Frontal cortex (tissue), 4 donors: ENCODE results near the gene ARHGEF12. TPM values are rescaled to one million over a fixed set of nuclear protein-coding genes. Genes with fewer than 3 reads are reported as not detected.

Experiments used
- DNase-seq, 2 donors: peaks; one replicate each; pipeline ENCODE4 v3.0.0; 2012; ENCODE audit warnings: low spot score in 2 of 2
- FAIRE-seq: peaks from 2 replicates; lab custom pipeline; 2012; peaks lifted over from hg19 to GRCh38; lab: Jason Lieb, UNC
- total RNA-seq: library from RNA; depleted of rRNA; stranded (reverse); fragments of >200 nt; gene quantifications from one replicate; pipeline ENCODE4 v1.2.3, GENCODE V29; 2014
- donor health status: control.
- donor health status: control.
- donor health status: control.

ARHGEF12 gene
- total RNA-seq, 1 donor from 2014 or later, result 202 TPM

- FAIRE-seq, result no peak
- DNase-seq, result no peak
Observed at GRCh38 chr11:120383518-120384155, 47.4 kb downstream of the ARHGEF12 start.

- FAIRE-seq (no peak), DNase-seq (no peak)
Observed at GRCh38 chr11:120384476-120384875, 48.3 kb downstream of the ARHGEF12 start.

- no peak for FAIRE-seq
- peak in 1 of 2 donors; percentile 19 for DNase-seq
Observed at GRCh38 chr11:120385110-120385509, 48.9 kb downstream of the ARHGEF12 start.

- no peak for FAIRE-seq
- DNase-seq, result no peak
Observed at GRCh38 chr11:120385655-120386054, 49.4 kb downstream of the ARHGEF12 start.

- FAIRE-seq (no peak), DNase-seq (no peak)
Observed at GRCh38 chr11:120386318-120386717, 50.1 kb downstream of the ARHGEF12 start.

GRCh38 chr11:120386774-120387371 lies 50.7 kb downstream of the ARHGEF12 start:
- DNase-seq, result no peak
- no peak for FAIRE-seq

- FAIRE-seq (no peak), DNase-seq (no peak)
Observed at GRCh38 chr11:120388261-120388660, 52.0 kb downstream of the ARHGEF12 start.

- DNase-seq (no peak), FAIRE-seq (no peak)
Observed at GRCh38 chr11:120389693-120390584, 53.7 kb downstream of the ARHGEF12 start.

GRCh38 chr11:120390585-120390922 lies 54.3 kb downstream of the ARHGEF12 start:
- DNase-seq (no peak), FAIRE-seq (no peak)

- DNase-seq, result peak; percentile 13 to 22
- FAIRE-seq, result peak; percentile 40
Observed at GRCh38 chr11:120391292-120391691, 55.1 kb downstream of the ARHGEF12 start.

GRCh38 chr11:120391854-120392253 lies 55.6 kb downstream of the ARHGEF12 start:
- FAIRE-seq, result no peak
- no peak for DNase-seq

GRCh38 chr11:120392314-120392713 lies 56.1 kb downstream of the ARHGEF12 start:
- DNase-seq (no peak), FAIRE-seq (no peak)

- FAIRE-seq, result no peak
- DNase-seq, result no peak
Observed at GRCh38 chr11:120392793-120393192, 56.6 kb downstream of the ARHGEF12 start.

- FAIRE-seq, result no peak
- DNase-seq, result no peak
Observed at GRCh38 chr11:120394119-120394518, 57.9 kb downstream of the ARHGEF12 start.

- FAIRE-seq (no peak), DNase-seq (no peak)
Observed at GRCh38 chr11:120395778-120396177, 59.6 kb downstream of the ARHGEF12 start.

GRCh38 chr11:120398132-120398531 lies 61.9 kb downstream of the ARHGEF12 start:
- DNase-seq (no peak), FAIRE-seq (no peak)

GRCh38 chr11:120399307-120399706 lies 63.1 kb downstream of the ARHGEF12 start:
- DNase-seq (no peak), FAIRE-seq (no peak)

GRCh38 chr11:120400564-120401364 lies 64.6 kb downstream of the ARHGEF12 start:
- DNase-seq (peak in 1 of 2 donors; percentile 25), FAIRE-seq (no peak)

- DNase-seq (no peak), FAIRE-seq (no peak)
Observed at GRCh38 chr11:120401506-120401905, 65.3 kb downstream of the ARHGEF12 start.

- FAIRE-seq (no peak), DNase-seq (no peak)
Observed at GRCh38 chr11:120403966-120404365, 67.8 kb downstream of the ARHGEF12 start.
